Ectodermal cell (in vitro differentiated cells): ENCODE data around the gene ODAD3.
"Not testable (repeated sequence)": the region's sequence is repeated elsewhere in the genome, so short reads cannot be mapped to it uniquely, and the experiment has no call there.

Source experiments
- H3K27ac ChIP-seq: 2 replicates; pipeline ENCODE4 v1.7.0; 2013; ENCODE audit warnings: mild to moderate bottlenecking, low read depth, low read length; ENCODE audit not compliant: insufficient read depth, poor library complexity, severe bottlenecking
- H3K27me3 ChIP-seq: 2 replicates; pipeline ENCODE4 v1.7.0; 2013; ENCODE audit warnings: mild to moderate bottlenecking, low read length; ENCODE audit not compliant: insufficient read depth, control insufficient read depth, poor library complexity, severe bottlenecking
- H3K36me3 ChIP-seq: one replicate; pipeline ENCODE4 v1.7.0; 2013; ENCODE audit warnings: low read length; ENCODE audit not compliant: control insufficient read depth, insufficient read depth
- H3K4me1 ChIP-seq: one replicate; pipeline ENCODE4 v1.7.0; 2013; ENCODE audit warnings: low read length; ENCODE audit not compliant: control insufficient read depth, insufficient read depth
- H3K4me3 ChIP-seq: 2 replicates; pipeline ENCODE4 v1.7.0; 2013; ENCODE audit warnings: low read depth, low read length, control low read depth; ENCODE audit not compliant: insufficient read depth
- H3K9me3 ChIP-seq: 2 replicates; pipeline ENCODE4 v1.7.0; 2013; ENCODE audit warnings: mild to moderate bottlenecking, low read length, moderate library complexity; ENCODE audit not compliant: control insufficient read depth
- WGBS, 2 experiments: methylation state at CpG; one replicate each; pipeline ENCODE4 v1.1.7; 2013; ENCODE audit warnings: missing lambda C conversion rate in 2 of 2; 5-methylcytosine and 5-hydroxymethylcytosine counted together

The ODAD3 gene

GRCh38 chr19:11437955-11438354 is 3.0 kb upstream of the ODAD3 start:
- Histone ChIP-seq H3K36me3 (peaks cover 31% of the 10 kb centered on the region), H3K27ac (no peak overlapping the region), H3K4me3 (no peak overlapping the region), H3K9me3 (no peaks in the 10 kb centered on the region), H3K27me3 (no peaks in the 10 kb centered on the region), H3K4me1 (peaks cover 7% of the 10 kb centered on the region)
- WGBS, 2 experiments = 94 to 95% methylated on average over 9 of the region's 9 CpGs

- no peaks in the 10 kb centered on the region for H3K9me3 ChIP-seq
- H3K36me3 ChIP-seq = peaks cover 18% of the 10 kb centered on the region
- peak overlapping the region; percentile 87 for H3K27ac ChIP-seq
- H3K27me3 ChIP-seq = no peaks in the 10 kb centered on the region
- peaks cover 7% of the 10 kb centered on the region for H3K4me1 ChIP-seq
- WGBS, 2 experiments = 5 to 7% methylated on average over 21 of the region's 21 CpGs
- peak overlapping the region; percentile 83 for H3K4me3 ChIP-seq
These were observed 952 bp upstream of the ODAD3 start for GRCh38 chr19:11435833-11436313.

GRCh38 chr19:11434703-11435056 is 241 bp downstream of the ODAD3 start:
- H3K36me3 ChIP-seq = peaks cover 14% of the 10 kb centered on the region
- peak overlapping the region; percentile 29 for H3K4me3 ChIP-seq
- no peaks in the 10 kb centered on the region for H3K27me3 ChIP-seq
- 20 to 21% methylated on average over 9 of the region's 9 CpGs for WGBS, 2 experiments
- no peaks in the 10 kb centered on the region for H3K9me3 ChIP-seq
- peaks cover 7% of the 10 kb centered on the region for H3K4me1 ChIP-seq
- H3K27ac ChIP-seq = no peak overlapping the region

- not testable (repeated sequence) for H3K4me3 ChIP-seq, H3K27ac ChIP-seq, H3K27me3 ChIP-seq, H3K36me3 ChIP-seq, H3K4me1 ChIP-seq, H3K9me3 ChIP-seq
- WGBS, 2 experiments = 92 to 93% methylated on average over 3 of the region's 3 CpGs
These were observed 1.4 kb downstream of the ODAD3 start for GRCh38 chr19:11433526-11433925.

GRCh38 chr19:11426656-11427055 is 8.3 kb downstream of the ODAD3 start:
- no peak overlapping the region for H3K27ac ChIP-seq
- H3K27me3 ChIP-seq = peaks cover 26% of the 10 kb centered on the region
- H3K9me3 ChIP-seq = no peaks in the 10 kb centered on the region
- no peaks in the 10 kb centered on the region for H3K4me1 ChIP-seq
- WGBS, 2 experiments = 92 to 93% methylated on average over 19 of the region's 19 CpGs
- no peak overlapping the region for H3K4me3 ChIP-seq
- H3K36me3 ChIP-seq = no peaks in the 10 kb centered on the region

- H3K9me3 ChIP-seq = no peaks in the 10 kb centered on the region
- H3K4me1 ChIP-seq = peaks cover 7% of the 10 kb centered on the region
These were observed 9.0 kb downstream of the ODAD3 start for GRCh38 chr19:11425719-11426457.

GRCh38 chr19:11423791-11424181 is 11.1 kb downstream of the ODAD3 start:
- Histone ChIP-seq H3K36me3 (no peaks in the 10 kb centered on the region), H3K27ac (no peak overlapping the region), H3K27me3 (peaks cover 55% of the 10 kb centered on the region), H3K9me3 (no peaks in the 10 kb centered on the region), H3K4me3 (no peak overlapping the region), H3K4me1 (peaks cover 14% of the 10 kb centered on the region)
- 79% methylated on average over 22 of the region's 22 CpGs for WGBS, 2 experiments

More at GRCh38 chr19:11425719-11426457, 9.0 kb downstream of the ODAD3 start:
- Histone ChIP-seq H3K27me3 (peaks cover 34% of the 10 kb centered on the region), H3K4me3 (no peak overlapping the region), H3K36me3 (no peaks in the 10 kb centered on the region), H3K27ac (no peak overlapping the region)
- WGBS, 2 experiments = 92 to 93% methylated on average over 28 of the region's 28 CpGs

GRCh38 chr19:11423164-11423790 is 11.6 kb downstream of the ODAD3 start:
- H3K4me1 ChIP-seq = peaks cover 17% of the 10 kb centered on the region
- H3K27ac ChIP-seq = no peak overlapping the region
- peaks cover 60% of the 10 kb centered on the region for H3K27me3 ChIP-seq
- no peaks in the 10 kb centered on the region for H3K9me3 ChIP-seq
- 88 to 90% methylated on average over 27 of the region's 27 CpGs for WGBS, 2 experiments
- H3K36me3 ChIP-seq = no peaks in the 10 kb centered on the region
- no peak overlapping the region for H3K4me3 ChIP-seq

- peaks cover 69% of the 10 kb centered on the region for H3K27me3 ChIP-seq
- H3K27ac ChIP-seq = no peak overlapping the region
These were observed 12.5 kb downstream of the ODAD3 start for GRCh38 chr19:11422163-11423065.

More at GRCh38 chr19:11422163-11423065, 12.5 kb downstream of the ODAD3 start:
- Histone ChIP-seq H3K4me1 (peaks cover 17% of the 10 kb centered on the region), H3K4me3 (no peak overlapping the region), H3K36me3 (no peaks in the 10 kb centered on the region), H3K9me3 (no peaks in the 10 kb centered on the region)
- WGBS, 2 experiments = 32 to 38% methylated on average over 56 of the region's 56 CpGs
